Measurements from ENCODE around the gene GRIA1.
A peak's percentile ranks its signal among the peaks of the same experiment; 100 is the strongest.

GRIA1 gene

DNA sequence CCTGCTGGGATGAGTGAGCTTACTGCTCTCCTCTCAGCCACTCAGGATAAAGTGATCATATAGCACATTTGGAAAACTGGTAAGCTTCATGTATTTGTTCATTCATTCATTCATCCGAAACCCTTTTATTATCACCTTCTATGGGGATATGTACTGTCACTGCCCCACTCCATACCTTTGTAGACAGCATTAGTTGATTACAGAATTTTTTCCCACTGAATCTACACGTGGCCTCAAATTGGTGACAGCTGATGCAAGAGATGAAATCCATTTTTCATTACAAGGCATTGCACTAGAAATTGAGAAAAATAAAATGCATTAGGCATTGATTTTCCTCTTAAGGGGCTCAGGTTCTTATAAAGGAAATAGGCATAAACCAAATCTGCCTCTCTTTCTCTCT lies 9.7 kb downstream of the GRIA1 start:
- no peak for DNase-seq

DNA sequence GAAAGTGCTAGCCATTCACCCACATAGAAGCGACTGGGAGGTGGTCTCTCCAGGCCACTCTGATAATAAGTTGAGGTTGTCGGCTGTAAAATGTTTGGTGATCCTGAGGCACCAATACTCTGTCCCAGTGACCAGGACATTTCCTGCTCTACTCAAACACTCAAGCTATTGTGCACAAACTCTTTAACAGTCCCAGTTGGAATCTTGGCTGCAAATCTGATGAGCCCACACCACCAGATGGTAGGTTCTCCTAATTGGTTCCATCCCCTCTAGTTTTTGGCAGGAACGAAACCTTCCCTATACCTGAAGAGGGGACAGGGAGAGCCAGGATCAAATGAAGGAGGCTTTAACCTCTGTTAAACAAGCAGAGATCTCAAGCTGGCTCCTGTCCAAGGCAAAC lies 14.3 kb downstream of the GRIA1 start:
- no peak for DNase-seq

DNA sequence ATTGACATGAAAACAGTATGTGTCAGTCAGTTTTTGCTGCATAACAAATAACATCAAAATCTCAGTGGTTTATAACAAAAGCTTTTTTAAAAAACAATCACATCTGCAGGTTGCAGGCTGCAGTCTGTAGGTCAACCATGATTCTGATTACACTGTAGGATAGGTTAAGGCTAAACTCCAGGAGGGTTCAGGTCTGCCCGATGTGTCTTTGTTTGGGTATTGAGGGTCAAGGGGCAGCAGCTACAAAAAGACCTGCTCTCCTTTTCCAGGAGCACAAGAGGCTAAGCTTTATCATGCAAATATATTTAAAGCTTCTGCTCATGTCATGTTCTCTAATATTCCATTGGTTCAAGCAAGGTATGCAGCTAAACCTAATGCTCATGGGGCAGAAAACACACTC lies 18.2 kb downstream of the GRIA1 start:
- no peak for DNase-seq

DNA sequence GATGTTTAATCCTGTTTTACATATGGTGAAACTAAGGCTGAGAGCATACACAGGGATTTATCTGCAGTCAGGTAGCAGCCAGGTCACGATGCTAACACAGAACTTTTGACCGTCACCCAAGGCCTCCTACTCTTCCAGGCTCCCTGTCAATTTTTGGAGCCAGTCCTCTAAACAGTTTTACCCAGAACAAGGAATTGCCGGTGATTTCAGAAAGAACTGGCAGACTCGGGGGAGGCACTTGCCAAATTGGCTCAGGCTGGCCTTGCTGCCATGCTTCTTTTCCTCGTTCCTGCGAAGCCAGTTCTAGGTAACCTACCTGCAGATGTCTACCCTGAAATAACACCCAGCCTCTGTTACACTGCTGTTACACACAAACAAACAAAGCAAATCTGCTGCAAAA lies 21.2 kb downstream of the GRIA1 start:
- DNase-seq = no peak

DNA sequence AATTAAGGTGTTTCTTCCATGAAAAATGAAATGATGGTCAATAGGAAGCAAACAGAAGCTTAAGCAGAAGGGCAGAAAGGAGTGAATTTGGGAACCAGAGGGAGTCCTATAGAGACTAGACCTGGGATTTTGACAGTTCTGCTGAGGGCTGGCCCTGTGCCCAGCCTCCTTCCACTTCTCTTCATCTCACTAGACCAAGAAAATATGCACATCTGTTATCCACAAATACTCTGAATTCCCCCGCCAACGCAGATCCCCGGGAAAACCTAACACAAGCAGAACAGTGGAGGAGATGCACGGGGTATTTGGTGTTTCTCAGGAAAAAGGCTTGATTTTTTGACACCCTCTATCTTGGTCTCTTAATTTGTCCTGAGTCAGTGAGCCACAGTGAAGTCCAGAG lies 22.7 kb downstream of the GRIA1 start:
- DNase-seq = no peak

DNA sequence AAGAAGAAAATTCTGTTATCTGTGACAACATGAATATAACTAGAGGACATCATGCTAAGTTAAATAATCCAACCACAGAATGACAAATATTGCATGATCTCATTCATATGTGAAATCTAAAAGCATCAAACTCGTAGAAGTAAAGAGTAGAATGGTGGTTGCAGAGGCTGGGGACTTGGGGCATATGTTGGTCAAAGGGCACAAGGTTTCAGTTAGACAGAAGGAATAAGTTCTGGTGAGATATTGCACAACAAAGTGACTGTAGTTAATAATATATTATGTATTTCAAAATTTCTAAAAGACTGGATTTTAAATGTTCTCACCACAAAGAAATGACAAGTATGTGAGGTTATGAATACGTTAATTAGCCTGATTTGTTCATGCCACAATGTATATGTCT lies 24.8 kb downstream of the GRIA1 start:
- no peak for DNase-seq

DNA sequence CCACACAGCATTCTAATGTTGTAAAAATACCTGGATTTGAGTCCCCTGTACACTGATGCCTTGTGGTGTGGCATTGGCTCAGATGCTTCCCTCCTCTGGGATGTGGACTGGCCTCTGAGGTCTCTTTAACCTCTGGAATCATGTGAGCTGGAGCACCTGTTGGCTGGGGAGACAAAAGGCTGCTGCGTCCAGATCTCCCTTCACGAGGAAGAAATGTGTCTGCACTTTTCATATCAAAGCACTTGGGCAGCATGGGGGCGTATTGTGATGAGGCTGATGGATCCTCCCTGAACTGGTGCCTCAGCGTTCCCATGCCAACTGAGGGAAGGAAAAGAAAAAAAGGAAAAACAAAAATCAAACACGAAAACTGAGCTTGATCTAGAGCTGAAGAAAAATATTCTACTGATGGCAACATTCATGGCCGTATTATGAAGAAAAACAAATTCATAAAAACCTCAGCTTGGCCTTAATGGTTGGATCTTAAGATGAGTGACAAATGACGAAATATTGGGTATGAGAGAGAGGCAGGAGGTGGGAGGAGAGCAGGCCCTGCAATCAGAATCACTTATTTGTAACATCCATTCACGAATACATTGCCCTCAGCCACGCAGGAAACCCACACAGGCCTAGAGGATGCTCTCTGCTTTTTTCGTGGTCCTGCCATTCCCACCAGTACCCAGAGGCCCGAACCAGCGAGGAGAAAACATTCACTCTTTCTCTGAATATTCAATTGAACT lies 26.2 kb downstream of the GRIA1 start:
- no peak for DNase-seq

DNA sequence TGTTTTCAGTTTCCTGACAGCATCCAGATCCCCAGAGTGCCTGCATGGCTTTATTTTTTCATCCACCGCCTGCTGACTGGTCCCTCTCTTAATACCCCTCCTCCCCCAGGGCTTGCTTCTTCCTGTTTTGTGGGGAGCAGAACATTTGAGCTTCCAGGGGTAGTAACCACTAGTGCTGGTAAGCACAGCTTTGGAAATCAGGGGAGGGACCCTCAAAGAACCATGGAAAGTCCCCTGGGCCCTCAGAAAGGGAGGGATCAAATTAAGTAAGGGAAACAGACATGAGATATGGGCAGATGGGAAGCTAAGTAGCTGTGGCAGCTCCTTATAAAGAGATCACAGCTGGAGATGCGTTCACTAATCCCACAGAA lies 26.8 kb downstream of the GRIA1 start:
- no peak for DNase-seq

DNA sequence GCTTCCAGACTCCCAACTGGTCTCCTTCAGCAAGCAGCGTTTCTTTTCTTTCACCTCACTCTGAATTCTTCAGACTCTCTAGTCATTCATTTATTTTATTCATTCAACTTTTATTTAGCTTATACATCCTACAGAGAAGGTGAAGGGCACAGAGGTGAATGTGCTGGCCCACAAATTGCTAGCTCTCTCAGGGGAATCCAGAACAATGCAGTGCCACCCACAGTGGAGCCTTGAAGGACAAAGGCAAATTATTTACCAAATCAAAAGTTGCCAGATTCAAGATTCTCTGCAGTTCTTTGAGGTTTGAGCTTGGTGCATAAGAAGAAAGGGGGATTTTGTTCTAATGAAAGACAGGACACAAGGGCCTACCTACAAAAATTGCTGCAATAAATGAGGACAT lies 29.7 kb downstream of the GRIA1 start:
- no peak for DNase-seq

DNA sequence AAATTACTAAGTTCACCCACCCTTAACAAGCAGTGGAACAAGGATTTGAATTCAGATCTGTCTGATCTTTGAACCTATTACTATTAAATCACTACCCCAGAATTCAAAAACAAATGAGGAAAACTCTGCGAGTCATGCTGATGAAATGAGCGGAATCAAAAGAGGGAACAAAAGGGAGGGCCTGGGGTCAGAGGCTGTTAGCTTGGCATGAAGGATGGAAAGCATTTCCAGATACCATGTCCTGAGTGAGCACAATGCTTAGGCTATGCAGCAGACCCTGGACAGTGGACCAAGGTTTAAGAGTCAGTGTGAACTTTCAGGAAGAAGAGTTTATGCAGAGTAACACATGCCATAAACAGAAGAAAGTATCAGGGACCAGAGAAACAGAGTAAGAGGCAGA lies 30.5 kb downstream of the GRIA1 start:
- no peak for DNase-seq

DNA sequence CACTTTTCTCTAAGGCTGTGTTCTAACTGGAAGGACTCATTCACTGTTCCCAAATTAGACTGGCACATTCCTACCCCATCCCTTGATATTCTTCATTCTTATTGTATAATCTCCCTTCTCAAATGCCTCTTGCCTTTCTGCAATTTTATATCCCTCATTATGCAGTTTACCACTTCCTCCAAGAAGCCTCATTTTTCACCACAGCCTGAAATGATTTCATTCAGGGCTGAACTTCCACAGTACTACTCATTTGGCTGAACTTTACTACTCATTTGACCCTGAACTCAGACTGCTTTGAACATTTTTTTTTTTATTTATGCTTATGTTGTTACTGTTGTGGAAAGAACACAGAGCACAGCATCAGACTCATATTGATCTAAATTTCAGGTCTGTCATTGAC lies 32.7 kb downstream of the GRIA1 start:
- DNase-seq = no peak

DNA sequence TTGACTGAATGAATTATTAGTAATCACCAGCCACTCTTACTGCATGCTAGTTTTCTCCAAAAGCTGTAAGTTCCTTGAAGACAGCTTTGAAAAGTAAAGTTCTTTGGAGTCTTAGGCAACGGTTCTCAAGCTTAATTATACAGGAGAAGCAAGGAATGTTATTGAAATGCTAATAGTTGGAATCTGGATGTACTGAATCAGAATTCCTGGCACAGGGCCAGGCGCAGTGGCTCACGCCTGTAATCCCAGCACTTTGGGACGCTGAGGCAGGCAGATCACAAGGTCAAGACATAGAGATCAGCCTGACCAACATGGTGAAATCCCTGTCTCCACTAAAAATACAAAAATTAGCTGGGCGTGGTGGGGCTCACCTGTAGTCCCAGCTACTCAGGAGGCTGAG lies 33.4 kb downstream of the GRIA1 start:
- DNase-seq = no peak

DNA sequence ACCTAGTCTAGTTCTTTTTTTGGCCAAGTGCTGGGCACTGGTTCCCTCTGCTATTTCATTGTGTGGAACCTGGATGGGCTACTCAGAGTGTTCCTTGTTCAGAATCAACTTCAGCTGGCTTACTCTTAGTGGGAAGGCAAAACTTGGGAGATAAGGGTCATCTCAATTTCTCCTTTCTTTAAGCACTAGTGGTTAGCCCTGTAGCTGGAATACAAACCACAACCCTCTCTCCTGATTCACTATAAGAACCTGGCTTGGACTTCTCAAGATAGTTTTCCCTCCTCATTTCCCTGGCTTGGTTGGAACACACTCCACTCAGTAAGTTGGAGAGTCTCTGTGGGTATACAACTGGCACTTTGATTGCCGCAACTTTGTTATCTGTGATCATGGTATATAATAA lies 35.1 kb downstream of the GRIA1 start:
- no peak for DNase-seq

DNA sequence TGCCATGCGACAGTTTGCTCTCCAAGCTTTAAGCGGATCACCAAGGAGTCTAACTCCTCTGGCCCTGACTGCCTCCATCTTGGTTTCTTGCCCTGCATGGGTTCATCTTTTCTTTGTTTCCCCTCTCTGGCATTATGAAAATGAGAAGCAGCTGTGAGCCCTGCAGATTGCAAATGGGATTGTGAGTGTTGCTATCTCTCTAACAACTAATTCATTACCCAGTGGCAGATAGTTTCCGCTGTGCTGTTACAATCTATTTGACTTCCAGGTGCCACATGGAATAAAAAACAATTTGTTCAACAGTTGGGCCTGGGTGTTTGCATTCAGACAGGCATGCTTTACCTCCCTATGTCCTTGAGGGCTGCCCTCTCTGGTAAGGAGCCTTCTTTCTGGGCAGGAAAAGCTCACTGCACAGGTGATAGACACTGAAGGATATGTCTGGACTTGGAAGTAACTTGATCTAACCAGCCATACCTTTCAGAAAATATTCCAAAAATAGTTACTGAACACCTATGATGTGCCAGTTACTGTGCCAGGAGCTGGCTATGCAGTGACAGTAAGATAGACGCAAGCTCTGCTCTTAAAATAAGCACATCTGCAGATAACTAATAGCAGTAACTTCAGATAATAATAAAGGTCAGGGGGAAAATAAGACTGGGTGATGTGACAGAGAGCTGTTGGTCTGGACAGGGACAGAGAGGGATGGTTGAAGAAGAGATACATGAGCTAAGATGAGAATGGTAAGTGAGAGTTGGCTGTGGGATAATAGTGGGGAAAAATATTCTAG lies 40.1 kb downstream of the GRIA1 start:
- DNase-seq = no peak

DNA sequence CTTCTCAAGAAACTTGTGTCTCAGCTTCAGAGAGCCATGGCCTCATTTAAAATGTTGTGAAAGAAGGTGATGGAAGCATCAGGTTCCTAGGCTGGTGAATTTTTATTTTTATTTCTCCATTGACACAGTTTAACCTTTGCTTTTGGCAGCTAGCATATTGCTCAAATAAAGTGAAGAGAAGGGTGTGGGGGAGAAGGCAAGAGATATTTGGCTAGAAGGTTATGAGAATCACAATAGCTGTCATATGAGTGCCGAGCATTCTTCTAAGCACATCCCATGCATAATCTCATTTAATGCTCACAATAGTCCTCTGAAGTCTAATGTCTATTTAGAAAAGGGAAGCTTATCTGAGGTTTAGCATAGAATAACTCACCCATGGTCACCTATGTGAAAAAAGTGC lies 43.1 kb downstream of the GRIA1 start:
- no peak for DNase-seq

DNA sequence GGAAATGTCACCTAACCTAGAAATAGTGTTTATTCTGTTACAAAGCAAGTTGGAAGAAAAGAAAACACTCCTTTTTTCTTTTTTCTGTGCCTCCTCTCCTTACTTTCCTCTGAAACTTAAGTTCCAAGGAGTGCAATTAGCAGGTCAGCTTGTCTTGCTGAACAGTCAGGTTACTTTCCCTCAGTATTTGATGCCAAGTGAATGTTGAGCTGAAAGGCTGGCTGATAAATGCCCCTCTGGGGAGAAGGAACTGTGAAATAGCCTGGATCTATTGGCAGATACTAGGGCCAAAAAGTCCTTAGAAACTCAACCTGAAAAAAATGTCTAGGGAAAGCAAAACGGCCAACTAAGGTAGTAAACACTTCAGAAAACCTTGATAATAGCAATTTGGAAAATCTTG lies 43.6 kb downstream of the GRIA1 start:
- no peak for DNase-seq

DNA sequence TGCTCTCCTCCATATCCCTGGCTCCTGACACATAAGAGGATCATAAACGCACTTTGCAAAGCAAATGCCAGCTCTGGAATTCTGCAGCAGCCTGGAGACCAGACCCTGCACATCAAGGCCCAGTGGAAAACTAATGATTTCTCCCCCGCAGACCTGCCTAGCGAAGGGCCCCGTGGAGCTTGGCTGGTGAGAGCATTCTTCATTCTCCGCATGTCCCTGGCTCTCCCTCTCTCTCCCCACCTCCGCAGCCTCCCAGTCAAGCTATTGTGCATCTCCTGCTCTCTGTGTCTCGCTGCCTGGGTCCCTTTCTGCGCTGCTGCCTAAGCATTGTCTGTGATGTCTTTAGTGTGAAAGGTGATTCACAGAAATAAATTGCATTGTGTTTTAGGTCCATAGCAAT lies 46.7 kb downstream of the GRIA1 start:
- no peak for DNase-seq

DNA sequence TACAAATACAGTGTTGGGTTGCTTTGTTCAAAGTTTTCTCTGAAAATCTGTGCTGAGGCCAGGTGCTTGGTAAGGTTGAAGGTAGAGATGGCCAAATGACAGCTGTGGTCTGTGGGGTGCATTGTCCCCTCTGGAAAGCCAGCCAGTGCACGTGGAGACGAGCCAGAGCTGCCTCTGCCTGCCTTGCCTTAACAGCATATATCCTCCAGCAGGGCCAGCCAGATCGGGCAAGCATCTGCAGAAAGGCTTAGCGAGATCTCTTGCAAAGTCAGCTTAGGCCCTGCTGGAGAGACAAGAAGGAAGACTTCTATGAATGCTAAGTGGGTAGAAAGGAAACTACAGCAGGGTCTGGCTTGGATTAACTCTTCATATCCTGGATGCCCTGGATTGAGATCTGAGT lies 49.5 kb downstream of the GRIA1 start:
- no peak for DNase-seq

DNA sequence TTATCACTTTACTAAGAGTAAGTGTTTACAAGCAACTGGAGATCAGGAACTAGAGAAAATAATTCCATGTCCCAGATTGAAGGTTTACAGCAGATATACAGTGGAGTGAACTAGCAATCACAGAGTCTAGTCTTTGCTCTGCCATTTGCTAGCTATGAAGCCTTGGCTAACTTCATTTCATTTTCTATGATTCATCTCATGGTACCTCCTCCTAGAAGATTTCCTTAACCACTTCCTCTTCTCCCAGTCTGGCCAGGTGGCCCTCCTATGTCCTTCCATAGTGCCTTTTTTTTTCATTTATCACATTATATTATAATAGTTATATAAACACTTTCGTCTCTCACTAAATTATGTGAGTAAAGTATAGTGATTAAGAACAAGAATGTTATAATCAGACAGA lies 52.1 kb downstream of the GRIA1 start:
- no peak for DNase-seq

DNA sequence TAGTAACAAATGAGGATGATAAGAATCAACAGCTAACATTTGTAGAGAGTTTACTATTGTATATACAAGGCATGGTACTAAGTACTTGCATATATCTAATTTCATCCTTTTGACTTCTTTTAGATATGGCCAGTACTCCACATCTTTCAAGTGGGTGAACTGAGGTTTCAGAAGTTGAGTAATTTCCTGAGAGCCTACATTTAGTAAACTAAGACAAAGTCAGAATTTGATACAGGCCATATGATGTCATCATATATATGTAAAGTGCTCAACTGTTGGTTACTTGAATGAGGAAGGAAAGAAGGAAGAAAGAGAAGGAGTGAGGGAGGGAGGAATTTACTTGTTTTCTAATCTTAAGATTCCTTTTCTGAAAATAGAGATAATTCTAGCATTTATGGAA lies 52.8 kb downstream of the GRIA1 start:
- no peak for DNase-seq

DNA sequence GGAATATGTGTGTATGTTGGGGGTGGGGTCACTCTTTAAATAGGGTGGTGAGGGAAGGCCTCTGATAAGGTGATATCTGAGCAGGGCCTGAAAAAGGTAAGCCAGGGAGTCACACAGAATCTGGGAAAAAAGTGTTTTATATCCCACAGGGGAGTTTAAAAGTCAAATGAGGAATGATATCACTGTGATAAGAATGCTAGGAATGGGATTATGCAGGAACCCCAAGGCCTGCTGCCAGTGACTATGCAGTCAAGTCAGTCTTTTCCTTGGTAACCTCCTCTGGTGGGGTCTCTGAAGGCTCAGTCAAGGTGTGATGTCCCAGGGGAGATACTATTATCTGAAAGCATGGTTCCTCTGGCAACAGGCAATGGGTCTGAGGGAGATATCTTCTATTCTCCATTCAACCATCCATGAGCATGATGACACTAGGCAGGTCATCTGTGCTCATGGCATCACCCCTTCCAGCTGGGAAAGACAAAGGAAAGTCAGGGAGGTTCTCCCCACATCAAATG lies 53.5 kb downstream of the GRIA1 start:
- no peak for DNase-seq

DNA sequence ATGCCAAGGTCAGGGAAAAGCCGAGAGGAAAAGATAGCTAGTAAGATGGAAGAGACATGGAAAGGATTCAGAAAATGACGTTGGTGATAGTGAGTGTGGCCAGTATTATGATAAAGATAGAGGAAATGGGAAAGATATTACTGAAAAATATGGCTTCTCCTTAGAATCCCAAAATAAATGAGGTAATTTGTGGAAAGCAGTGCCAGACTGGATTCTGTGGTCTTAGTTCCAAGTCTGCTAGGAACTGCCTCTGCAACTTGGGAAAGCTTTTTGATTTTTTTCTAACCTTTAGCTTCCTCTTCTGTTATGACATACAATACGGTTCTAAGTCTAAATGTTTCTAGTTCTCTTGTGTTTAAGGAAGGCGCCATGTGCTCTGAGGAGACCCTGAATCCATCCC lies 54.2 kb downstream of the GRIA1 start:
- no peak for DNase-seq

DNA sequence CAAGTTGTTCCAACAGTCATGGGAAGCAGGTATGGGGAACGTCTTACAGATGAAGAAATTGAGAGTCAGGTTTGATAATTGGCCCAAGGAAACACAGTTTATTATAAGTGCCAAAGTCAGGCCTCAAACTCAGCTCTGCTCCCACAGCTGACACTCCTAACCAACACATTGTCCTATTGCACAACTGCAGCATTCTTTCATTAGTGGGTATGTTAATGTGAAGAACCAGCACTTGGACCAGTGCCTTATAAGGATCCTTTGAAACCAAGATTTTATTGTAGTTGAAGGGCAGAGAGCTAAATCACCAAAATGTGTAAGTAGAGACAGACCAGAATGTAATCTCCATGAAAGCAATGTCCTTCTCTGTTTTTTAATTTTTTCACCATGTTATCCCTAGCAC lies 56.1 kb downstream of the GRIA1 start:
- no peak for DNase-seq

DNA sequence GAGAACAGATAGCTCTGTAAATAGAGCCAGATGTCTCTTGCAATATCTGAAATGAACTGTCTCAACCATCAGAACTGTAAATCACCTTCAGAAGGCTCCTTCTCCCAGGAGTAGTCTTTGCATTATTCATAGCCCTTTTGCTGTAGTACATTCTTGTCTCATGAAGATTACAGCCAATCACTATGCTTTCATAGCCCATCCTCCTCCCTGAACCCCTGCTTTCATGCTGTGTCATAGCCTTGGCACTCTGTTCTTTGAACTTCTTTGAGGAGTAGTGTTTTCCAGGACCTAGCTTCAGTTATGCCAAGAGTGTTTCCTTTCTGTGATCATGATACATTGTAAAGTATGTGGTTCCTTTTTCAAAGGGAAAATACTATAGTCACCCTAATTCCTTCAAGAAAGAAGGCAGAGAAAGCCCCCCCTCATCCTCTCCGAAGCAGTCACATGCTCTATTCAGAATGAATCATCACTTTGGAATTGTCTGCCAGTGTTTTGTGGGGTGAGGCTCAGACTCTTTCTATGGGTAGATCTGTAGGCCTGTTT lies 61.1 kb downstream of the GRIA1 start:
- DNase-seq = peak; percentile 28

All from GOT3 (cell line).